ENCODE results near the gene OS9.

DNA sequence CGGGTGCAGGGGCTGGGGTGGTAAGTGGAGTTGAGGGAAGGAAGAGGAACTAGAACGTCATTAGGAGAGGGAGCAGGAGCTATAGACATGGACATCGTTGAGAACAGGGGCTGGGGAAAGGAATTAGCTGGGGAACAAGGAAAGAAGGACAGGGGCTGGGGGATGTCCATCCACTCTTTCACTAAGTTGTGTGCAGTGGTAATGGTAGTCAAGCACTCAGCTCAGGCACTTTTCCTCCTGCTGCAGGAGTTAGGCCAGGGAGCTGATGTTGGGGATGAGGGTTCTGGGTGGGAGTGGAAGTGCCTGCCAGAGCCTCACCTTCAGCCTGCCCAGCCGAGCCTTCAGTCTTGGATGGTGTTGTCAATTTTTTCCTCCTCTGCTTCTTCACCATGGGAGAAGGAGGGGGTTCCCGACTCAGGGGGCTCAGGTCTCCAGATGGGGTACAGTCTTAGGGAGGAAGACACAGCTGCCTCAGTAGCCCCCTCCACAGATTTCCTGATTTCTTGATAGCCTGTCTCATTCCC, 35.5 kb downstream of the OS9 start:
- TF ChIP-seq, protein P1, sequence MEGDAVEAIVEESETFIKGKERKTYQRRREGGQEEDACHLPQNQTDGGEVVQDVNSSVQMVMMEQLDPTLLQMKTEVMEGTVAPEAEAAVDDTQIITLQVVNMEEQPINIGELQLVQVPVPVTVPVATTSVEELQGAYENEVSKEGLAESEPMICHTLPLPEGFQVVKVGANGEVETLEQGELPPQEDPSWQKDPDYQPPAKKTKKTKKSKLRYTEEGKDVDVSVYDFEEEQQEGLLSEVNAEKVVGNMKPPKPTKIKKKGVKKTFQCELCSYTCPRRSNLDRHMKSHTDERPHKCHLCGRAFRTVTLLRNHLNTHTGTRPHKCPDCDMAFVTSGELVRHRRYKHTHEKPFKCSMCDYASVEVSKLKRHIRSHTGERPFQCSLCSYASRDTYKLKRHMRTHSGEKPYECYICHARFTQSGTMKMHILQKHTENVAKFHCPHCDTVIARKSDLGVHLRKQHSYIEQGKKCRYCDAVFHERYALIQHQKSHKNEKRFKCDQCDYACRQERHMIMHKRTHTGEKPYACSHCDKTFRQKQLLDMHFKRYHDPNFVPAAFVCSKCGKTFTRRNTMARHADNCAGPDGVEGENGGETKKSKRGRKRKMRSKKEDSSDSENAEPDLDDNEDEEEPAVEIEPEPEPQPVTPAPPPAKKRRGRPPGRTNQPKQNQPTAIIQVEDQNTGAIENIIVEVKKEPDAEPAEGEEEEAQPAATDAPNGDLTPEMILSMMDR (conservative IDR thresholded peaks at IDR 0.05; ENCODE audit: low read depth, low read length) = no peak
- no peak for TF ChIP-seq POLR2A (IDR thresholded peaks at IDR 0.05; ENCODE audit: low read depth, low read length)
- TF ChIP-seq MAZ (IDR thresholded peaks at IDR 0.05; ENCODE audit: borderline replicate concordance, low read depth, low read length) = no peak
- TF ChIP-seq CHD1 (IDR thresholded peaks at IDR 0.05; ENCODE audit: low read depth, low read length) = no peak
- TF ChIP-seq RFX5 (IDR thresholded peaks at IDR 0.05; ENCODE audit: low read depth, low read length) = no peak
- TF ChIP-seq, protein P2, sequence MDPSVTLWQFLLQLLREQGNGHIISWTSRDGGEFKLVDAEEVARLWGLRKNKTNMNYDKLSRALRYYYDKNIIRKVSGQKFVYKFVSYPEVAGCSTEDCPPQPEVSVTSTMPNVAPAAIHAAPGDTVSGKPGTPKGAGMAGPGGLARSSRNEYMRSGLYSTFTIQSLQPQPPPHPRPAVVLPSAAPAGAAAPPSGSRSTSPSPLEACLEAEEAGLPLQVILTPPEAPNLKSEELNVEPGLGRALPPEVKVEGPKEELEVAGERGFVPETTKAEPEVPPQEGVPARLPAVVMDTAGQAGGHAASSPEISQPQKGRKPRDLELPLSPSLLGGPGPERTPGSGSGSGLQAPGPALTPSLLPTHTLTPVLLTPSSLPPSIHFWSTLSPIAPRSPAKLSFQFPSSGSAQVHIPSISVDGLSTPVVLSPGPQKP (IDR thresholded peaks at IDR 0.05; ENCODE audit: borderline replicate concordance, low read depth, low read length) = no peak
- no peak for TF ChIP-seq BHLHE40 (IDR thresholded peaks at IDR 0.05; ENCODE audit: low read depth, low read length)
- TF ChIP-seq RAD21 (IDR thresholded peaks at IDR 0.05; ENCODE audit: low read length) = no peak
- TF ChIP-seq FOS (IDR thresholded peaks at IDR 0.05; ENCODE audit: low read depth, low read length) = no peak
- no peak for TF ChIP-seq RCOR1 (IDR thresholded peaks at IDR 0.05; ENCODE audit: insufficient replicate concordance, low read length)

All from IMR-90 (cell line).